NCI-H128 (cell line): ENCODE measurements around the gene NPEPL1.

Experiments used
- DNase-seq: peaks from one replicate; lab custom pipeline; 2025; ENCODE audit not compliant: unreplicated experiment; lab: John Stamatoyannopoulos, UW

The NPEPL1 gene

DNA sequence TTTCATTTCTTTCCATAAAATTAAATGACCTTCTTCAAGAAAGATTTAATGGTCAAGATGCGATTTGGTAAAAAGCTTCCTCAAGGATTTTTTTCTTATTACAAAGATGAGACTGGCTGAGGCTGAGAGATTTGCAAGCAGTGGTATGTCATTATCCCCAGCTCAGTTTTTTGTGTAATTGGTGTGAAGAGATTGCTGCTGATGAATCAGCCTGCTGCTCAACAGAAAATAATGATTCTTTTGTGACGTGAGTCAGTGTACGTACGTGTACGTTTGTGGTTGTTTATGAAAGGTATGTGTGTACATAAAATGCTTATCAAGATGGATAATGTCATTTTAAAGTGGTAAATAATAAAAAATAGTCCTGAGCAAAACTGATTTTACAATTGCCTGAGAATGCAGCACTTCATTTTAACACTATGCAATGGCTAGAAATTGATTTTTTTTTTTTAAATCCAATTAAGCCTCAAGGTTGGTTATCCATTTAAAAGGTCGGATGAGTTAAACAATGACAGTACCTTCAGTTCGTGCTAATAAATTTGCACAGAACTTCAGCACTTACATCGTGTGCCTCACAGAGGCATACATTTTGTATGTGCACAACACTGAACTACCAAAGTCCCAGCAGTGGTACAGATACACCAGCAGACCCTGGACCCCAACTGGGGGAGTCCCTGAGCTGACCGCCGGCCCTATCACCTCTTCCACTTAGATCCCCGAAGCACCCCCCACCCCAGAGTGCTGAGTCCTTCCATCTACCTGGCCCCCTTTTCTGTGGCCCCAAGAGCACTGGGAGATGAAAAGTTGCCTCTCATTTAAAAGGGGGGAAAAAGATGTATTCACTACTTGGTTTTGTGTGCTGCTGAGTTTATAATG is 9.7 kb upstream of the NPEPL1 start:
- DNase-seq: no peak

DNA sequence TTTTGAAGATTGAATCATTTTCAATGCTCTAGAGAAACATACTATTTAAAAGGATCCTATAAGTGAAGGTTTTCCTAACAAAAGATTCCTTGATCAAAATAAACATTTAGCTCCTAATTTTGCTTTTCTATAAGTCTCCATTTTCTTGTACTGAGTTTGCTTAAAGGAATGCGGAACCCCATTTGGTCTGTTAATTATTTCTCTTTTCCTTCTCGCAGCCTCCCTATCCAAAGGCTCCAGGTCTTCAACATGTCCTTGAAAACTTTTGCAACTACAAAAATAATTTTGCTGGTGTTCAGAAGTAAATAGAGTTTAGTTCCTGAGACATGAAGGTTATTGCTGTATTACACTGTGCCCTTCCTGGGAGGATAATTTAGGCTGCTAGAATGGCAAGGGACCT is 8.3 kb upstream of the NPEPL1 start:
- no peak for DNase-seq

DNA sequence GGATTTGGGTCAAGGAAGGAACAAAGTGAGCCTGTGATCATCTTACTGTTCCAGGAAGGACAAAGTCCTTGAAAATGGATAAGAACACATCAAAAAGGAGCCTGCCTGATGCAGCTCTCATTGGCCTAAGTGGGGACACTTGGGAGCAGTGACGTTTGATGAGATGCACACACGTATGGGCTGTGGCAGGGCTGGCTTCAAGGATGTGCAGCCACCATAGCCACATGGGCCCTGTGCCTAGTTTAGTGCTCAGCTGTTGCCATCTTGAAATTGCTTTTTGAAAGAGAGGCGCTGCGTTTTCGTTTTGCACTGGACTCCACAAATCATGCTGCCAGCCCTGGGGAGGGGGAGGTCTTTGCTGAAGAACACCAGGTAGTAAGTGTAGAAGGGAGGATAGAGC is 6.6 kb upstream of the NPEPL1 start:
- DNase-seq: no peak

DNA sequence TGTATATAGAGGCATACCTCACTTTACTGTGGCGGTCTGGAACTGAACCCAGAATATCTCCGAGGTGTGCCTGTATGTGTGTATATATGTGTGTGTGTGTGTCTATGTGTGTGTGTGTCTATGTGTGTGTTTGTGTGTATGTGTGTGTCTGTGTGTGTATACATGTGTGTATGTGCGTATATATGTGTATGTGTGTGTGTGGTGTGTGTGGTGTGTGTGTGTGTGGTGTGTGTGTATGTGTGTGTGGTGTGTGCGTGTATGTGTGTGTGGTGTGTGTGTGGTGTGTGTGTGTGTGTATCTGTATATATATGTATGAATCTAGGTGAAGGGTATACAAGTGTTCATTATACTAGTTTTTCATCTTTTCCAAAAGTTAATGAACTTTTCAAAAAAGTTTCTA is 4.2 kb upstream of the NPEPL1 start:
- no peak for DNase-seq

DNA sequence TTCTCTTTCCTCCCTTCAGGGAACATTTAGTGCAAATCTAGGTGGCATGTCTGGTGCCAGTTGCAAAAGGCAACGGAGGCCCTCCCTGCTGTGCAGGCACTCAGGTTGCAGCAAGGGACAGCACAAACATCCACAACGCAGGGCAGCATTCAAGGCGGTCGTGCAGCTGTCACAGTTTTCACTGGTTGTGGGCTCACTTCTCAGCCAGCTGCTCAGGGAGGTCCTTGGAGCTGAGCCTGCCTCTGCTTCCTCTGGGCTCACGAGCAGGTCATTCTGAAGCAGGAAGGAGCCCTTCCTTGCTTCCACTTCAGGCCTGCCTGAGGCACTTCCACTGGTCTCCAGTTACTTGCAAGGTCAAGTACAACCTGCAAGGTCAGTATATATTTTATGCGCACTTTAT is 3.8 kb upstream of the NPEPL1 start:
- DNase-seq: no peak

DNA sequence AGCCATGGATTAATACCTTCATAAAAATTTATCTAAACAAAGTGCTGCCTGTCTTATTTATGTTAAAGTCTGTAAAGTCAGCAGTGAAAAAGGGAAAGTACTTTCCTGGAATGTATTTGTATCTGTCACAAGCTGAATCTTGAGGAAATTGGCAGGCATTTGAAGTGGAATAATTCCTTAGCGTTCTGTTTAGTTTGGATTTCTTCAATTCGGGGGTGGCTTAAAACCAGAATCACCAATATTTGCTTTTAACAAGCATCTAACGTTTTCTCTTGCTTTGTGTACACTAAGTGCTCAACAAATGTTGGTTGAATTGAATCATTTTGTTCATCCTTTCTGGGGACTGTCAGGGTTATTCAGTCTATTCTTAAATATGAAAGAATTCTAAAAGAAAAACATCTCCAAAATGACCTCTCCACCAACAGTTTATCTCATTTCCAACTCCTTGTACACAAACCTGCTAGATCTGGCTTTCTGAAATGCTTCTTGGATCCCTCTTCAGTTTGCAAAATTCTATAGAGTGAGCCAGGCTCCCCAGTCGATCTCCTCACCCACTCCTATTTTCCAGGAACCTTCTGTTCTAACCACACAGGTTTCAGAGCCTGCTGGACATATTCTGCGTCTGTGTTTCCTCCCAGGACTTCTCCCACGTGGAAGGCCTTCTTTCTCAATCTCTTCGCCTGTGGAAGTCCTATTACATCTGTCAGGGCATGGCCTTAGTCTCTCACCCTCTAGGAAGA is 2.0 kb upstream of the NPEPL1 start:
- no peak for DNase-seq

DNA sequence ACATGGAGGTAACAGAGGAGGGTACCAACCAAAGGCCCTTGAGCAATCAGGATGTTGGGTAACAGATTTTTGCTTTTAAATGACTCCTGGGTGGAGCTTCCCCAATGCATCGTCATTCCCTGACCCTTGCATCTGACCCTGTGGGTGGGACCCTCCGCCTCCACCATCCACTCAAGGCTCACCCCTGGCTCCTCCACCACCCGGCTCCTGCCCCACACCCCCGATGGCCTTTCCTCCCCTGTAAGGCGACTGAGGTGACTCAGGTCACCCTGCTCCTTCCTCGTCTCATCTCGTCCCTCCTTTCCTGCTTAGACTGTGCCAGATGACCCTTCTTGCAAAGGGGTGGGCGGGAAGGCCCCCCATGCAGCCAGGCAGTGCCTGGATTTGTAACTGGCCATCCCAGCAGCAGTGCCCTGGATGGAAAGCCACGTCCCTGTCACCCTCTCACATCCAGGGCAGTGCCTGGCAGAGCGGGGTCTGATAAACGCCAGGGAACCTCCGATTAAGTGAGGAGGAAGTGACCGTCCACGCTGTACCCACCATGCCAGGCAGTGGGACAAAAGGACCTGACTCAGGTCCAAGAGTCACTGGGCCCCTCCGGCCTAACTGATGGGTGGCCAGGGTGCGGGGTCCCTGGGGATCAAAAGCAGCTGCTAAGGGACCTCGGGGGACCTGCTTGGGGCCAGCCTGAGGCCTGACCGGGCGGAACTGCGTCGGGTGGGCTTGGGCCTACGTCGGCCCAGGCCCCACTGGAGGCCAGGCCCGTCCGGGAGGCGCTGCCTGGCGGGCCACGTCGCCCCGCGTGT is 624 bp upstream of the NPEPL1 start:
- no peak for DNase-seq

DNA sequence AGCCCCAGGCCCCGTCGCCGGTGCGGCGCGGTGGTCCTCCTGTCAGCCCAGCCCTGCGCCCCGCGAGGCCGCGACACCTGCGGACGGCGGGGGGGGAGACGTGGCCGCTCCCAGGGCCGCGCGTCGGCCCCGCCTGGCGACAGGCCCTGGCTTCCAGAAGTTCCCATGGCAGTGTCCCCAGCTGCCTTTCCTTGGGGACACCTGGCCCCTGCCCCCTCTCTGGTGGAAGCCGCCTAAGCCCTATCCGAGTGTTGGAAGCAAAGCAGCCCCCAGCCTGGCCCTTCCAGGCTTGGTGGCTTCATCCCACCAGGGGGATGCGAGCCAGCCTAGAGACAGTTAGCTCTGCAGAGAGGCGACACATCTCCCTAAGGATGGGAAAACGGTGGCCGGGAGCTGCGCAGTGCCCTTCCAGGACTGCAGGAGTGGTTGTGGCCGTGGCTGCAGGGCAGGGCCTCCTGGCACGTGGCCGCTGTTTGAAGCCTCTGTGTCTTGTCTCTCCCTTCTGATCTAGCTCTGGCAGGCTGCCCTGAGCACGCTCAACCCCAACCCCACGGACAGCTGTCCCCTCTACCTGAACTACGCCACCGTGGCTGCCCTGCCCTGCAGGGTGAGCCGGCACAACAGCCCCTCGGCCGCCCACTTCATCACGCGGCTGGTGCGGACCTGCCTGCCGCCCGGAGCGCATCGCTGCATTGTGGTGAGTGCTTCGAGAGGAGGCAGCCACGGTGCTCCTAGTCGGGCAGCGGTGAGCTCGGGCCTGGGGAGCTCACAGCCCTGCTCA is 816 bp downstream of the NPEPL1 start:
- no peak for DNase-seq

DNA sequence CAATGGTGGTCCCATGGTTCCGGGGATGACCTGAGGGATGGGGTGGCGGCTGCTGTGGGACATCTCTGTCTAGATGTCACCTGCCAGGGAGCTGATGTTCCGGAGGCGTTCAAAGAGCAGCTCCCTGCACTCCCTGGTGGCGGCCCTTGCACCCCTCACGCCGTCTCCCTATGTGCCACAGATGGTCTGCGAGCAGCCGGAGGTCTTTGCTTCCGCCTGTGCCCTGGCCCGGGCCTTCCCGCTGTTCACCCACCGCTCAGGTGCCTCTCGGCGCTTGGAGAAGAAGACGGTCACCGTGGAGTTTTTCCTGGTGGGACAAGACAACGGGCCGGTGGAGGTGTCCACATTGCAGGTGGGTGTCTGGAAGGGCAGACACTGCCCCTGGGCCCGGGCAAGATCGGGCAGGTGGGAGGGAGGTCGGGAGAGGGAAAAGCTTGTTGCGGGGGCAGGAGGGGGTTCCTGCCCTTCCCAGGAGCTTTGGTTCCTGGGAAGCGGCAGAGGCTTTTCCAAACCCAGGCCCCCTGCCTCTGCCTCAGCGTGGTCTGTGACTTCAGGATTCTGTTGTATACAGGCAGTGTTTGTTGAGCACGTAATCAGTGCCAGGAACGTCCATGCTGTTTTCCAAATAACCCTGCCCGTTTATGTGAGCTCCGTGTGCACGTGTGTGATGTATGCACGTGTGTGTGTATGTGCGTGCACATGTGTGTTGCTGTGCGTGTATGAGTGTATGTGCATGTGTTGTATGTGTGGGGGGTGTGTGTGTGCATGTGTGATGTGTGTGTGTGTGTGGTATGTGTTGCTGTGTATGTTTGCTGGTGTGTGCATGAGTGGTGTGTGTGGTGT is 1.9 kb downstream of the NPEPL1 start:
- no peak for DNase-seq

DNA sequence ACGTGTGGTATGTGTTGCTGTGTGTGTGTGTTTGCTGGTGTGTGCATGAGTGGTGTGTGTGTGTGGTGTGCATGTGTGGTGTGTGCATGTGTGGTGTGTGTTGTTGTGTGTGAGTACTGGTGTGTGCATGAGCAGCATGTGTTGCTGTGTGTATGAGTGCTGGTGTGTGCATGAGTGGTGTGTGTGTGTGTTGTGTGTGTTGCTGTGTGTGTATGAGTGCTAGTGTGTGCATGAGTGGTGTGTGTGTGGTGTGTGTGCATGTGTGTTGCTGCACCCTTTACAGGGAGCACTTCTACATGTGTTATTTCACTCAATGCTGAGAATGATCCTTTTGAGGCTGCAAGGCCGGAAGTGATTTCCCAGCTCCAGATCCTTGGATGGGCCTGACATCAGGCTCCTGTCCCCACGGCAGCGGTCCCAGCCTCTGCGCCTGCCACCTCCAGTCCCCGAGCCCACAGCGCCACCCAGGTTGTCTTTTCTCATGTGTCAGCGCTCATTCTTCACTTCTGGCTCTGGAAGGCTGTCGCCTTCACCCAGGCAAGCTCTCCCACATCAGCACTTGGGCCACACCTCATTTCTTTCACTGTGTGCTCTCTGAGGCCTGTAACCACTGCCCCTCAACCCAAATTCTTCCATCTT is 2.6 kb downstream of the NPEPL1 start:
- DNase-seq: no peak

DNA sequence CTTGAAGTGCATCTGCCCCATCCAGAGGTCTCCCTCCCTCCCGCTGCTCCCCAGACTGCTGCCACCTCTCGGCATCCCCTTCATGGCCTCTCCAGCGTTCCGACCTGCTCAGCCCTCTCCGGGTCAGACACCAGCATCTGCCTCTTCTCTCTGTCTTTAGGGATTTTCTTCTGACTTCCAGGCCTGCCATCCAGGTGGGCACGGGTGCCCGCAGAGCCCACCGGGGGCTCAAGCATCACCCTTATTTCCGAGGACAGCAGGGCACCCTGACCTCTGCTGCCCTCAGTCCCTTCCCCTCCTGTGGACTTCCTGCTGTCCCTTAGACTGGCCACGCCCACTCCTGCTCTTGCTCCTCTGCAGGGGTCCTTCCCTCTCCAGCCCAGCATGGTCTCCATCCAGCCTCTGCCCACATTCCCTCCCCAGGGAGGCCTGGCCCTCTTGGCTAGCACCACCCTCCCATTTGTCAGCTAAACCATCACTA is 3.3 kb downstream of the NPEPL1 start:
- DNase-seq: no peak

DNA sequence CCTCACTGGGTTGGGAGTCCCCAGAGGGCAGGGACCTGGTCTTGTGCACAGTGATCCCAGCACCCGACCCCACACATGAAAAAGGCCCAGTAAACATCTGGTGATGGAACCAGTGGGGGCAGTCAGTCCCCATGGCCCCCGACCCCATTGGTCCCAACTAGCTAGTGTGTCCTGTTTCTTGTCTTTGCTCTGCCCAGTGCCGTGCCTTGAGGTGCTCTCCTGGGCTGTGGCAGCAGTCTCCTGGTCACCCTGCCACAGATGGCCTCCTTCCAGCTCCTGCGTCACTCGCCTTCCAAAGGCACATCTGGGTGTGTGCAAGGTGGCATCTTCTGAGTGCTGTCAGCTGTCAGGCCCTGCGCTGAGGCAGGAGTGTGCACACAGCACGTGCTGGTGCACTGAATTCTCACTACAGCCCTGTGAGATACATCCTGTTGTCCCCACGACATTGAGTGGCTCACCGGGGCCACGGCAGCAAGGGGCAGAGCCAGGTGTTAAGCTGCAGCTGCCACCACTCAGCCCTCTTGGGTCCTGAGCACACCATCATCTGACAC is 3.9 kb downstream of the NPEPL1 start:
- no peak for DNase-seq

DNA sequence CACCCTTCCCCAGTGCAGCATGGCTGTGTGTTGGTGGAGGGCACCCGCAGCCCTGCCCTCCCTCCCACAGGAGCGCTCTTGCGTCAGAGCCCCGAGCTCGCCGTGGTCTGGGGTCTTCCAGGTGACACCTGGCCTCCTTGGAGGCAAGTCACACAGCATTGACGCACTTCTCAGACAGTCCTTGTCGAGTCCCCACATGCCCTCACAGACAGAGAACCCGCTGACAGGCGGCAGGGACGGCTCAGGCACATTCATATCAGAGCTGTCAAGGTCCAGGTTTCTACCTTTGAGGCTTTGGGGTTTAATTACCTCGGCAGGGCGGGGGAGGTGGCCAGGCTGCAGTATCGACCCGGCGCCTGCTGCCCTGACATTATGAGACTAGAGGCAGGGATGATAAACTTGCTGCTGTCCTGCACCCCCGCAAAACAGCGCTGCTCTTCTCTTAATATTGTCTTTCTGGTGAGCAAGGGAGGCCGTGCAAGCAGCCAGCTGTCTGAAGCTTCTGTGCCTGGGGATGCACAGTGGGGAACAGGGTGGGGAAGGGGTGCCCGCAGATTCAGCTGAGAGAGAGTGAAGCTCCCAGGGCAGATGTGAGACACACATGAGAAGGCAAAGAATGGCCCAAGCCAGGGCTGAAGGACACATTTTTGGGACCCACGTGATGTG is 4.7 kb downstream of the NPEPL1 start:
- DNase-seq: no peak

DNA sequence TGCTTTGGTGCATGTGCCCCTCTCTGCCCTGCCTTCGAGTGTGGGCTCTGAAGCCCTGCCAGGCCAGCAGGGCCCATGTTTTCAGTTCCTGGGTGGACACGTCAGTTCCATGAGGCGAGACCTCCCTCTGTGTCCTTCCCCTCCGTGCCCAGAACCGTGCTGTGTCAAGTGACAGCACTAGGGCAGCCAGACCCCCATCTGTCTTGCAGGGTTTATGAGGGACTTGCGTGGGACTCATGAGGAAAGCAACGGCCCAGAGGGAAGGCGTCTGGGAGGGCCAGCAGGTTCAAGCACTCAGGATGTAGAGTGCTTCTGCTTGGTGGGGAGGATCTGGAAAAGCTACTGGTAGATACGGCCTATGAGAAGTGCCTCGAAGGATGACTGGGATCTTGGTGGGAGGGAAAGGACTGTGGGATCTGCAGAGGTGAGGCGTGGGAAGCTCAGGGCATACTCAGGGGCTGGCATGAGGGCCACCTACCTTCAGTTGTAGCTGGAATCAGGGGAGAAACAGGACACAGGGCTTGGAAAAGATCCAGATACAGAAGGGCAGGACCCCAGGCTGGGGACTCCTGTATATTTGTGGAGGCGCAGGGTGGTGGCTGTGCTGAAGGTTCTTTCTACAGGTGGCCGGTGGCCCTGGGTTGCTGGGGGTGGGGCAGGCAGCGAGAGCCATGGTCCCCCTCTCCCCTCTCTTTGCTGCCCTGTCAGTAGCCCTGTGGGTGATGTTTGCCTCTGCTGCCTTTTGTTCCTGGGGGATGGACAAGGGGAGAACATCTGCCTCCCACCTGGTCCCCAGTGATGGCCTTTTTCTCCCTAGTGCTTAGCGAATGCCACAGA is 5.5 kb downstream of the NPEPL1 start:
- no peak for DNase-seq

DNA sequence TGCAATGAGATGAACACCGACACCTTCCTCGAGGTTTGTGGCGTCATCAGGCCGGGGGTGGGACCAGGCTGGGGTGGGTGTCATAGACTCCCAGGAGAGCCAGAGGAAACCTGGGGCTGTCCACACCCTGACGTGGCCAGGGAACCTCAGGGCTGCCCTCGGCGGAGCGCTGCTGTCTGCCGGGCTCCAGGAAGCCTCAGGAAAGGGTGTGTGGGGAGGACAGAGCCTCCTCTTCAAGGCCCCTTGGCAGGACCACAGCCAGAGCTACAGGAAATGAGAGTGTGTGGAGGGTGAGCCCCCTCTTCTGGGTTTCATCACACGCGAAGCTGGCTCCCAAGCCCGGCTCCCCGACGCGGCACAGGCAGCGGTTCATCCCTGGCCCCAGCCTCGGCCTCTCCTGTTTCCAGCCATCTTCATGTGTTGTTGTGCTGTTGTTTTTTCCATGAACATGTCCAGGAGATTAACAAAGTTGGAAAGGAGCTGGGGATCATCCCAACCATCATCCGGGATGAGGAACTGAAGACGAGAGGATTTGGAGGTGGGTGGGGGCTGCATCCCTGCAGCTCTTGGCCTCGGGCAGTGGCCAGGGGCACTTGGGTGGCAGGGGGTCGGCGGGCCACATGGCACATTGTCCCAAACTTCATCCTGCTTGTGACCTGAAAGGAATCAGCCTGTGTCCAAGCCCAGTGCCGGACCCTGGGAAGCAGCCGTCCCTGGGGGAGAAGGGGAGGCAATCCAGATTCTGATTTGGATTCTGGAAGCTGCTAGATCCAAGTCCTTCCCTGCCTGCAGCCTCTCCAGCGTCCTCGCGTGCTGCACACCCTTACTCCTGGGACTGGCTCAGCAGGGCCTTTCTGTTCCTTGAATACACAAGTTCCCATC is 6.4 kb downstream of the NPEPL1 start:
- no peak for DNase-seq

DNA sequence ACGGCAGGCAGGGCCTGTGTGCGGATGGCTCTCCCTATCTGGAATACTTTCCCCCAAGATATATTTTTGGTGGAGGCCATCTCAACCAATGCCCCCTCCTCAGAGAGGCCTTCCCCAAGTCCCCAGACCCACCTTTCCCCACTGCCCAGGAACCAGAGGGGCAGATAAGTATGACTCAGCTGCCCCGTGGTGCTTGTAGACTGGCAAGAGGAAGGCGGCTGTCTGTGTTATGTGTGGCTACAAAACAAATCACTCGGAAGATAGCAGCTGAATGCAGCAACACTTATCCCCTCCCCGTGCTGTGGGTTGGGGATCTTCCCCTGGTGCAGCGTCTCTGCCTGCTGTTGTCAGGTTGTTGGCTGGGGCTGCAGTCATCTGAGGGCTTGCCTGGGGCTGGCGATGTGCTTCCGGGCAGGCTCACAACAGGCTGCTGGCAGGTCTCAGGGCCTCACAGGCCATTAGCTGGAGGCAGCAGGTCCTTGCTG is 7.1 kb downstream of the NPEPL1 start:
- DNase-seq: no peak
